A673 (cell line): ENCODE data around the gene AOPEP. TPM values are rescaled to one million over a fixed set of nuclear protein-coding genes. Genes with fewer than 3 reads are reported as not detected.

ENCODE experiments used
- BruUV-seq: library from RNA; stranded (reverse); fragments of 400-500 nt; replicated peaks from 2 replicates; lab custom pipeline; 2021; lab: Mats Ljungman, UMichigan
- CTCF ChIA-PET: fragments of 300-600 bp; sonication (Branson Sonifier 250); formaldehyde crosslinking; loops from one replicate; lab custom pipeline; 2022; ENCODE audit warnings: antibody characterized with exemption; lab: Charles Lee
- POLR2A ChIA-PET: fragments of 300-600 bp; sonication (Branson Sonifier 250); formaldehyde crosslinking; loops from one replicate; lab custom pipeline; 2022; ENCODE audit warnings: antibody characterized with exemption; ENCODE audit not compliant: low non-redundant PET; lab: Charles Lee
- DNase-seq: peaks from one replicate; pipeline ENCODE4 v3.0.0-alpha.2; 2015; ENCODE audit warnings: low spot score
- H3K27ac ChIP-seq: fragments of 200-600 bp; sonication (generic); 2 replicates; pipeline ENCODE4 v1.5.1; 2016; ENCODE audit warnings: mixed run types, low read depth, mild to moderate bottlenecking, mixed read lengths, antibody characterized with exemption, low read length; ENCODE audit not compliant: poor library complexity, severe bottlenecking
- H3K27me3 ChIP-seq: fragments of 200-600 bp; sonication (generic); replicated peaks from 2 replicates; pipeline ENCODE4 v1.6.1; 2017; ENCODE audit warnings: mixed run types, low read depth, mild to moderate bottlenecking, mixed read lengths, antibody characterized with exemption, low read length; ENCODE audit not compliant: insufficient read depth, poor library complexity
- H3K36me3 ChIP-seq: fragments of 200-600 bp; sonication (generic); 2 replicates; pipeline ENCODE4 v1.6.1; 2016; ENCODE audit warnings: mixed run types, mild to moderate bottlenecking, mixed read lengths, antibody characterized with exemption, low read length; ENCODE audit not compliant: insufficient read depth, poor library complexity, severe bottlenecking
- H3K4me1 ChIP-seq: fragments of 200-600 bp; sonication (generic); 2 replicates; pipeline ENCODE4 v1.6.1; 2017; ENCODE audit warnings: mixed run types, mild to moderate bottlenecking, mixed read lengths, antibody characterized with exemption, low read length; ENCODE audit not compliant: insufficient read depth, poor library complexity, severe bottlenecking
- H3K4me3 ChIP-seq: fragments of 200-600 bp; sonication (generic); 2 replicates; pipeline ENCODE4 v1.5.1; 2016; ENCODE audit warnings: low read depth, mixed run types, mild to moderate bottlenecking, mixed read lengths, low read length; ENCODE audit not compliant: poor library complexity, severe bottlenecking
- H3K9me3 ChIP-seq: fragments of 200-600 bp; sonication (generic); 2 replicates; pipeline ENCODE4 v1.6.1; 2016; ENCODE audit warnings: mixed run types, low read depth, mild to moderate bottlenecking, mixed read lengths, antibody characterized with exemption, low read length; ENCODE audit not compliant: poor library complexity, severe bottlenecking
- CTCF ChIP-seq: fragments of 300-800, 200-600 bp; sonication (generic); conservative IDR thresholded peaks from 2 replicates; pipeline ENCODE4 v1.5.1; 2017; ENCODE audit warnings: low read depth, mild to moderate bottlenecking, antibody characterized with exemption, low read length, moderate library complexity, mixed read lengths
- EZH2 ChIP-seq: fragments of 200-600 bp; sonication (generic); IDR thresholded peaks from 2 replicates; pipeline ENCODE4 v1.6.1; 2017; ENCODE audit warnings: borderline replicate concordance, low read depth, mild to moderate bottlenecking, mixed read lengths, antibody characterized with exemption, low read length; ENCODE audit not compliant: poor library complexity, severe bottlenecking
- intact Hi-C: fragments of 100-400 bp; cut with micrococcal nuclease; formaldehyde crosslinking; loops from one replicate; pipeline ENCODE4 v1.10.0; 2022; ENCODE audit not compliant: unreplicated experiment
- total RNA-seq: library from RNA; stranded (reverse); gene quantifications from 2 replicates; pipeline ENCODE4 v1.2.3, GENCODE V29; 2021

The AOPEP gene
- total RNA-seq, 1 experiment from 2014 or later, result 17.5 TPM

GRCh38 chr9:94860678-94861588, 134.4 kb downstream of the AOPEP start:
- POLR2A ChIA-PET, result no interaction called here
- intact Hi-C loops, result no loop called here
- no peak overlapping the region for H3K4me3 ChIP-seq
- H3K27ac ChIP-seq, result no peak overlapping the region
- peaks cover 23% of the 10 kb centered on the region for H3K4me1 ChIP-seq
- no peaks in the 10 kb centered on the region for H3K27me3 ChIP-seq
- H3K9me3 ChIP-seq, result peaks cover 6% of the 10 kb centered on the region
- BruUV-seq, result no TSS peak
- DNase-seq, result no peak
- no peaks in the 10 kb centered on the region for H3K36me3 ChIP-seq
- TF ChIP-seq EZH2 (no peak), CTCF (no peak)
- CTCF ChIA-PET, result no interaction called here

- BruUV-seq, result no TSS peak
- H3K4me3 ChIP-seq, result no peak overlapping the region
- ChIA-PET CTCF (no interaction called here), POLR2A (no interaction called here)
- H3K9me3 ChIP-seq, result peaks cover 6% of the 10 kb centered on the region
- H3K27me3 ChIP-seq, result no peaks in the 10 kb centered on the region
- peaks cover 30% of the 10 kb centered on the region for H3K4me1 ChIP-seq
- DNase-seq, result no peak
- H3K36me3 ChIP-seq, result no peaks in the 10 kb centered on the region
- TF ChIP-seq EZH2 (no peak), CTCF (no peak)
- no peak overlapping the region for H3K27ac ChIP-seq
- intact Hi-C loops, result no loop called here
These were observed 135.2 kb downstream of the AOPEP start for GRCh38 chr9:94861589-94862272.

GRCh38 chr9:94864196-94864595, 137.7 kb downstream of the AOPEP start:
- Histone ChIP-seq H3K27me3 (no peaks in the 10 kb centered on the region), H3K27ac (no peak overlapping the region), H3K4me3 (no peak overlapping the region), H3K4me1 (peaks cover 54% of the 10 kb centered on the region), H3K9me3 (no peaks in the 10 kb centered on the region), H3K36me3 (no peaks in the 10 kb centered on the region)
- intact Hi-C loops, result no loop called here
- no TSS peak for BruUV-seq
- DNase-seq, result no peak
- POLR2A ChIA-PET, result no interaction called here
- CTCF ChIA-PET, result no interaction called here
- no peak for TF ChIP-seq CTCF
